IMR-90 (cell line): Measurements from ENCODE around the gene DHX38.

Experiments
- CEBPB ChIP-seq: IDR thresholded peaks from 2 replicates; pipeline ENCODE4 v1.6.1; 2012; ENCODE audit warnings: low read depth, low read length, improper control_type of control experiment
- CHD1 ChIP-seq: IDR thresholded peaks from 2 replicates; pipeline ENCODE4 v1.6.1; 2012; ENCODE audit warnings: low read depth, low read length, improper control_type of control experiment
- CTCF ChIP-seq: conservative IDR thresholded peaks from 2 replicates; pipeline ENCODE4 v1.5.1; 2012; ENCODE audit warnings: mild to moderate bottlenecking, low read depth, low read length, improper control_type of control experiment
- POLR2A ChIP-seq: IDR thresholded peaks from 2 replicates; pipeline ENCODE4 v1.6.1; 2012; ENCODE audit warnings: mild to moderate bottlenecking, low read depth, low read length

- TF ChIP-seq CTCF (no peak), POLR2A (no peak), CHD1 (no peak), CEBPB (no peak)
Observed at GRCh38 chr16:72162105-72162692, 68.6 kb downstream of the DHX38 start.
